ENCODE data around the gene GGCT.

DNA sequence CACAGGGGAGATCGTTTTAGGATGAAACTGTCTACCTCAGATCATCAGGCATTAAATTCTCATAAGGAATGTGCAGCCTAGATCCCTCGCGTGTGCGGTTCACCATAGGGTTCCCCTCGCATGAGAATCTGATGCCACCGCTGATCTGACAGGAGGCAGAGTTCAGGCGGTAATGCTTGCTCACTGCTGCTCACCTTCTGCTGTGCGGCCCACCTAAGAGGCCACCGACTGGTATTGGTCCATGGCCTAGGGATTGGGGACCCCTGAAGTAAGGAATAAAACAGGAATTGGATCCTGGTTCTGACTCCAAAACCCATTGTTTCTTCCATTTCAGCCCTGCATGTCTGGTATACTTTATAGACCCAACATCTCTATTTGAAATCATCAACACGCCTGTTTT, 30.1 kb downstream of the GGCT start:
- TF ChIP-seq GABPA (IDR thresholded peaks at IDR 0.05; ENCODE audit: low read depth) = no peak
- TF ChIP-seq, protein P1, sequence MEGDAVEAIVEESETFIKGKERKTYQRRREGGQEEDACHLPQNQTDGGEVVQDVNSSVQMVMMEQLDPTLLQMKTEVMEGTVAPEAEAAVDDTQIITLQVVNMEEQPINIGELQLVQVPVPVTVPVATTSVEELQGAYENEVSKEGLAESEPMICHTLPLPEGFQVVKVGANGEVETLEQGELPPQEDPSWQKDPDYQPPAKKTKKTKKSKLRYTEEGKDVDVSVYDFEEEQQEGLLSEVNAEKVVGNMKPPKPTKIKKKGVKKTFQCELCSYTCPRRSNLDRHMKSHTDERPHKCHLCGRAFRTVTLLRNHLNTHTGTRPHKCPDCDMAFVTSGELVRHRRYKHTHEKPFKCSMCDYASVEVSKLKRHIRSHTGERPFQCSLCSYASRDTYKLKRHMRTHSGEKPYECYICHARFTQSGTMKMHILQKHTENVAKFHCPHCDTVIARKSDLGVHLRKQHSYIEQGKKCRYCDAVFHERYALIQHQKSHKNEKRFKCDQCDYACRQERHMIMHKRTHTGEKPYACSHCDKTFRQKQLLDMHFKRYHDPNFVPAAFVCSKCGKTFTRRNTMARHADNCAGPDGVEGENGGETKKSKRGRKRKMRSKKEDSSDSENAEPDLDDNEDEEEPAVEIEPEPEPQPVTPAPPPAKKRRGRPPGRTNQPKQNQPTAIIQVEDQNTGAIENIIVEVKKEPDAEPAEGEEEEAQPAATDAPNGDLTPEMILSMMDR (IDR thresholded peaks at IDR 0.05; ENCODE audit: insufficient read depth, low read length) = no peak

All from HL-60 (cell line).